Glutamatergic neuron (in vitro differentiated cells): ENCODE data around the gene FAT1. TPM values are rescaled to one million over a fixed set of nuclear protein-coding genes. Genes with fewer than 3 reads are reported as not detected.

ENCODE experiments used
- DNase-seq: peaks from one replicate; pipeline ENCODE4 v3.0.0; 2022
- H3K27ac Mint-ChIP-seq: one replicate; pipeline ENCODE4 v1.8.0; 2020; ENCODE audit warnings: mild to moderate bottlenecking, mixed read lengths, inconsistent platforms; ENCODE audit not compliant: unreplicated experiment
- H3K27me3 Mint-ChIP-seq: one replicate; pipeline ENCODE4 v1.8.0; 2020; ENCODE audit warnings: mild to moderate bottlenecking, moderate library complexity, mixed read lengths, inconsistent platforms; ENCODE audit not compliant: unreplicated experiment
- H3K36me3 Mint-ChIP-seq: one replicate; pipeline ENCODE4 v1.8.0; 2020; ENCODE audit warnings: mild to moderate bottlenecking, mixed read lengths, inconsistent platforms; ENCODE audit not compliant: unreplicated experiment
- H3K4me1 Mint-ChIP-seq: one replicate; pipeline ENCODE4 v1.8.0; 2020; ENCODE audit warnings: mild to moderate bottlenecking, low read depth, mixed read lengths, inconsistent platforms; ENCODE audit not compliant: unreplicated experiment
- H3K4me3 Mint-ChIP-seq: one replicate; pipeline ENCODE4 v1.8.0; 2020; ENCODE audit warnings: mild to moderate bottlenecking, mixed read lengths, inconsistent platforms; ENCODE audit not compliant: unreplicated experiment
- H3K9me3 Mint-ChIP-seq: one replicate; pipeline ENCODE4 v1.8.0; 2020; ENCODE audit warnings: mild to moderate bottlenecking, moderate library complexity, mixed read lengths, inconsistent platforms; ENCODE audit not compliant: unreplicated experiment
- total RNA-seq: library from RNA; stranded (reverse); fragmentation: NEBNext Ultra II Directional; extraction: Animal tissue kit (Norgen Biotek cat#: 25700); gene quantifications from one replicate; pipeline ENCODE4 v1.2.1, GENCODE V29; 2021; ENCODE audit not compliant: unreplicated experiment
- TF ChIP-seq, protein P1 (sequence below): fragments of 200-600 bp; sonication (generic); IDR thresholded peaks from one replicate; pipeline ENCODE4 v1.5.0; 2021; ENCODE audit not compliant: partially characterized antibody, unreplicated experiment

The FAT1 gene
- total RNA-seq, 1 donor from 2014 or later, result 34.3 TPM

DNA sequence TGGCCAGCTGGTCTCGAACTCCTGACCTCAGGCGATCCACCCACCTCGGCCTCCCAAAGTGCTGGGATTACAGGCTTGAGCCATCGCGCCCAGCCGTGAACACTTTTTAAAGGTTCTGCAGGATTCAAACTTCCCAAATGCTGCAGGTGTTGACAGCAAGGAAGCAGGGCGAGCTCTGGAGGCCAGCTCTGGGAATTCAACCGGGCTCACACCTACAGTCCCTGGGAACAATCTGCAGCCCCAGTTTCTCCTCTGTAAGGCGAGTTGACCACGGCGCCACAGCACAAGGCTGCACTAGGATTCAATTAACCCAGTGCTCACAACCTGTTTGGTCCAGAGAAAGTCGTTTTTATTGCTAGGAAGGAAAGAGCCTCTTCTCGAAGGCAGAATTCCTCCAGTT, 169.9 kb downstream of the FAT1 start:
- Mint-ChIP-seq H3K4me1 (peaks cover 17% of the 10 kb centered on the region), H3K27me3 (peaks cover 8% of the 10 kb centered on the region), H3K4me3 (no peak overlapping the region), H3K27ac (no peak overlapping the region), H3K9me3 (peaks cover 3% of the 10 kb centered on the region), H3K36me3 (no peaks in the 10 kb centered on the region)
- TF ChIP-seq, protein P1, sequence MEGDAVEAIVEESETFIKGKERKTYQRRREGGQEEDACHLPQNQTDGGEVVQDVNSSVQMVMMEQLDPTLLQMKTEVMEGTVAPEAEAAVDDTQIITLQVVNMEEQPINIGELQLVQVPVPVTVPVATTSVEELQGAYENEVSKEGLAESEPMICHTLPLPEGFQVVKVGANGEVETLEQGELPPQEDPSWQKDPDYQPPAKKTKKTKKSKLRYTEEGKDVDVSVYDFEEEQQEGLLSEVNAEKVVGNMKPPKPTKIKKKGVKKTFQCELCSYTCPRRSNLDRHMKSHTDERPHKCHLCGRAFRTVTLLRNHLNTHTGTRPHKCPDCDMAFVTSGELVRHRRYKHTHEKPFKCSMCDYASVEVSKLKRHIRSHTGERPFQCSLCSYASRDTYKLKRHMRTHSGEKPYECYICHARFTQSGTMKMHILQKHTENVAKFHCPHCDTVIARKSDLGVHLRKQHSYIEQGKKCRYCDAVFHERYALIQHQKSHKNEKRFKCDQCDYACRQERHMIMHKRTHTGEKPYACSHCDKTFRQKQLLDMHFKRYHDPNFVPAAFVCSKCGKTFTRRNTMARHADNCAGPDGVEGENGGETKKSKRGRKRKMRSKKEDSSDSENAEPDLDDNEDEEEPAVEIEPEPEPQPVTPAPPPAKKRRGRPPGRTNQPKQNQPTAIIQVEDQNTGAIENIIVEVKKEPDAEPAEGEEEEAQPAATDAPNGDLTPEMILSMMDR, result no peak
- no peak for DNase-seq

DNA sequence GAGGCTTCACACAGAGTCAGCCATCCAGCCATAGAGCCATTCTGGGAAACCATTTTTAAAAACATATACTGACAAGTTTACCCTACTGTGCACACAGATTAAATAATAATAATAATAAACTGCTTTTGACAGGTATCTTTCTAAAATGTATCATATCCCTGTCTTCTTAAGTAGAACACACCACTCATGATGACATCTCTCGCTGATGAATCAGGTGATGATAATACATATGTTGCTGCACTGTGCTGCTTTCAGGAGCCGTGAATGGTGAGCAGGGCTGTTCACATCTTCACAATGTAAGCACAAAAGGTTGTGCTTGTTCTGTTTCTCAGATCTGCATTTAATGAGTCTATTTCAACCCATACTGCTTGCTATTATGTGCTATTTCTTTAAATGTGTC, 171.8 kb downstream of the FAT1 start:
- Mint-ChIP-seq H3K4me1 (peaks cover 4% of the 10 kb centered on the region), H3K9me3 (peaks cover 2% of the 10 kb centered on the region), H3K27ac (no peak overlapping the region), H3K4me3 (no peak overlapping the region), H3K36me3 (peaks cover 5% of the 10 kb centered on the region), H3K27me3 (peaks cover 8% of the 10 kb centered on the region)
- no peak for DNase-seq
- TF ChIP-seq, protein P1, result no peak

DNA sequence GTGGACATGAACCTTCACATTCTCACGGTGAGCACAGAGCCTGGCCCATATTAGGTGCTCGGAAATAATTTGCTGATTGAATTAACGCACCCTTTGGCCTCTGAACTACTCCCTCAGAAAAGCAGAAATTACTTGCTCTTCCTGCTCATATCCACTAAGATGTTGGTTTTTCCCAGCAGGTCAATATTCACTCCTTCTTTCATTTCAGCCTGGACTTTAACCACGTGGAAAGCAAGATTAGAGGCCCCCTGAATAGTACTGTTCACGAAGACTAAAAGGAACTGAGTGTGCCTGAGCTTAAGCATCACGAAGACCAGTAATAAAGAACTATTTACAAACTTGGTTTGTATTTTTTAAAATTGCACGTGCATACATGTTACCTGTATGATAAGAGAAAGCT, 178.2 kb downstream of the FAT1 start:
- Mint-ChIP-seq H3K27ac (no peak overlapping the region), H3K4me3 (no peak overlapping the region), H3K9me3 (peaks cover 2% of the 10 kb centered on the region), H3K36me3 (peaks cover 5% of the 10 kb centered on the region), H3K27me3 (peaks cover 5% of the 10 kb centered on the region), H3K4me1 (no peaks in the 10 kb centered on the region)
- TF ChIP-seq, protein P1, result no peak
- no peak for DNase-seq

DNA sequence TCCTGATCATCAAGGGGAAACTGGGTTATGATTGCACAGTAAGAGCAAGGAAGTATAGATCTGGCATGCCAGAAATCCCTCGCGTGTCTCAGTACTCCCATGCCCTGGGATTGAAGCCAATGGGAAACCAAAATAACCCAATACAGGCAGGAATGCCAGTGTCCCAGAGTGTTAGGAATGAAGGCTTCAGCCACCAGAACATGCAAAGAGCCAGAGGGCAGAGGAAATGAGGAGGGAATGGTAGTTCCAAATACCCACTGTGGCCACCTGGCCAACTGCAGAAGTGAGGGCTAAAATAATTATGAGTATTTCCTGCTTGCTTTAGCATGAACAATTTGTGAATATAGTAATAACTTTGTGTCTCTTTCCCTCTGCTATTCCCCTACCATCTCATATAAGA, 180.4 kb downstream of the FAT1 start:
- peaks cover 2% of the 10 kb centered on the region for H3K9me3 Mint-ChIP-seq
- peaks cover 10% of the 10 kb centered on the region for H3K36me3 Mint-ChIP-seq
- no peak overlapping the region for H3K4me3 Mint-ChIP-seq
- no peak overlapping the region for H3K27ac Mint-ChIP-seq
- H3K4me1 Mint-ChIP-seq, result no peaks in the 10 kb centered on the region
- H3K27me3 Mint-ChIP-seq, result peaks cover 6% of the 10 kb centered on the region
- no peak for DNase-seq
- TF ChIP-seq, protein P1, result no peak

DNA sequence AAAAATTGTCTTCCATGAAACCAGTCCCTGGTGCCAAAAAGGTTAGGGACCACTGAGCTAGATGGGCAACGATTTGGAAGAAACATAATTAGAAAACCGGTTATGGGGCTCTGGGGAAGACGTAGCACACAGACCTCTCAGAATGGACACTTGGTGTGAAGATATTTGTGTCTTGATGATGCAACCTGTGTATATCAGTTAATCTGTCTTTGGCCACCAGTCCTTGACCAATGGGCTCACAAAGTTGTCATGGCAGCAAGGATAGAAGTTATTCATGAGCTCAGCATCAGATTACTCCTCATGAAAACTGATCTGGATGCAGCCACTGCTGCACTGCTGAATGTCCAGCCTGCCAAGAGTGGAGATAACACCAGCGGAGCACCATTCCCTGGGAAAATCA, 181.9 kb downstream of the FAT1 start:
- TF ChIP-seq, protein P1, result no peak
- H3K27ac Mint-ChIP-seq, result no peak overlapping the region
- peaks cover 5% of the 10 kb centered on the region for H3K36me3 Mint-ChIP-seq
- H3K9me3 Mint-ChIP-seq, result no peaks in the 10 kb centered on the region
- DNase-seq, result no peak
- H3K4me3 Mint-ChIP-seq, result no peak overlapping the region
- no peaks in the 10 kb centered on the region for H3K4me1 Mint-ChIP-seq
- H3K27me3 Mint-ChIP-seq, result peaks cover 4% of the 10 kb centered on the region
